ENCODE results near the gene RCOR2. TPM values are rescaled to one million over a fixed set of nuclear protein-coding genes. Genes with fewer than 3 reads are reported as not detected.

Gene RCOR2
- total RNA-seq, 2 experiments from 2014 or later, result 2.1 to 2.4 TPM

DNA sequence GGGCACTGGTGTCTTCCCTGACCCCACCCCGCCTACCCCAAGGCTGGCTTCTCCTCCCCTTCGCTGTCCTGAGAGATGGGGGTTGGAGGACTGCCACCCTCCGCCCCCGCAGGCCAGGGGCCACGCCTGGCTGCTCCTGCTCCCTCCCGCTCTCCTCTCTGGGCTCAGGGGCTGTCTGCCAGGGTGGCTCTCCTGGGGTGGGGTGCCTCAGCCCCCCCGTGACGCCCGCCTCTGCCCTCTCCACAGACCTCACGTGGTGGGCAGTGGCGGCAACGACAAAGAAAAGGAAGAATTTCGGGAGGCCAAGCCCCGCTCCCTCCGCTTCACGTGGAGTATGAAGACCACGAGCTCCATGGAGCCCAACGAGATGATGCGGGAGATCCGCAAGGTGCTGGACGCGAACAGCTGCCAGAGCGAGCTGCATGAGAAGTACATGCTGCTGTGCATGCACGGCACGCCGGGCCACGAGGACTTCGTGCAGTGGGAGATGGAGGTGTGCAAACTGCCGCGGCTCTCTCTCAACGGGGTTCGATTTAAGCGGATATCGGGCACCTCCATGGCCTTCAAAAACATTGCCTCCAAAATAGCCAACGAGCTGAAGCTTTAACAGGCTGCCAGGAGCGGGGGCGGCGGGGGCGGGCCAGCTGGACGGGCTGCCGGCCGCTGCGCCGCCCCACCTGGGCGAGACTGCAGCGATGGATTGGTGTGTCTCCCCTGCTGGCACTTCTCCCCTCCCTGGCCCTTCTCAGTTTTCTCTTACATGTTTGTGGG, 8.1 kb downstream of the RCOR2 start:
- H3K4me1 ChIP-seq (ENCODE audit: insufficient read depth, low read length, poor library complexity, severe bottlenecking), result no peaks in the 10 kb centered on the region
- no TSS peak for BruUV-seq (replicated peaks)
- H4K20me1 ChIP-seq (ENCODE audit: insufficient read depth, low read length), result no peaks in the 10 kb centered on the region
- H3K4me3 ChIP-seq (ENCODE audit: low read depth, low read length, poor library complexity, severe bottlenecking), result no peak overlapping the region
- H3K9me3 ChIP-seq (ENCODE audit: low read length), result no peaks in the 10 kb centered on the region
- no peak overlapping the region for H2AFZ ChIP-seq (ENCODE audit: low read length)
- intact Hi-C loops (cut with micrococcal nuclease; ENCODE audit: unreplicated experiment), result loop anchor here (5.0 kb wide), 1 partner anchor 38 kb away; no protein-coding TSS in a partner anchor
- peaks cover 52% of the 10 kb centered on the region for H3K36me3 ChIP-seq (ENCODE audit: insufficient read depth, low read length)
- H3K4me2 ChIP-seq (ENCODE audit: low read length), result no peak overlapping the region
- H3K9me2 ChIP-seq (ENCODE audit: insufficient read depth, low read length), result no peaks in the 10 kb centered on the region
- POLR2A ChIA-PET, result no interaction called here
- H3K79me2 ChIP-seq (ENCODE audit: insufficient read depth, low read depth, low read length), result no peaks in the 10 kb centered on the region
- CTCF ChIA-PET (ENCODE audit: unreplicated experiment), result no interaction called here
- no peak overlapping the region for H3K27ac ChIP-seq (ENCODE audit: low read depth, low read length, poor library complexity, severe bottlenecking)
- DNase-seq (ENCODE audit: low spot score), result no peak
- TF ChIP-seq EZH2phosphoT487 (IDR thresholded peaks at IDR 0.05; ENCODE audit: borderline replicate concordance, low read depth, low read length) (no peak), CTCF (conservative IDR thresholded peaks at IDR 0.05; ENCODE audit: low read length) (no peak)

GRCh38 chr11:63907808-63908530, 9.0 kb downstream of the RCOR2 start:
- no peak overlapping the region for H3K27ac ChIP-seq (ENCODE audit: low read depth, low read length, poor library complexity, severe bottlenecking)
- H3K4me2 ChIP-seq (ENCODE audit: low read length), result no peak overlapping the region
- H3K9me2 ChIP-seq (ENCODE audit: insufficient read depth, low read length), result no peaks in the 10 kb centered on the region
- ChIA-PET POLR2A (no interaction called here), CTCF (ENCODE audit: unreplicated experiment) (no interaction called here)
- DNase-seq (ENCODE audit: low spot score), result no peak
- intact Hi-C loops (cut with micrococcal nuclease; ENCODE audit: unreplicated experiment), result loop anchor here (5.0 kb wide), 1 partner anchor 39 kb away; no protein-coding TSS in a partner anchor
- no peak overlapping the region for H3K4me3 ChIP-seq (ENCODE audit: low read depth, low read length, poor library complexity, severe bottlenecking)
- H3K36me3 ChIP-seq (ENCODE audit: insufficient read depth, low read length), result peaks cover 60% of the 10 kb centered on the region
- H4K20me1 ChIP-seq (ENCODE audit: insufficient read depth, low read length), result no peaks in the 10 kb centered on the region
- no peak overlapping the region for H2AFZ ChIP-seq (ENCODE audit: low read length)
- no peak for TF ChIP-seq EZH2phosphoT487 (IDR thresholded peaks at IDR 0.05; ENCODE audit: borderline replicate concordance, low read depth, low read length)
- TF ChIP-seq CTCF (conservative IDR thresholded peaks at IDR 0.05; ENCODE audit: low read length), result no peak
- no TSS peak for BruUV-seq (replicated peaks)
- H3K79me2 ChIP-seq (ENCODE audit: insufficient read depth, low read depth, low read length), result no peaks in the 10 kb centered on the region
- H3K4me1 ChIP-seq (ENCODE audit: insufficient read depth, low read length, poor library complexity, severe bottlenecking), result no peaks in the 10 kb centered on the region
- H3K9me3 ChIP-seq (ENCODE audit: low read length), result no peaks in the 10 kb centered on the region
